ENCODE measurements around the gene CXCL16. TPM values are rescaled to one million over a fixed set of nuclear protein-coding genes. Genes with fewer than 3 reads are reported as not detected.

The CXCL16 gene
- total and polyA plus RNA-seq, 2 of the 13 experiments (the other 11 are each of a cell fraction or from before 2014, with no cell fraction given) = 9.4 to 101 TPM

- TF ChIP-seq DZIP1 (CRISPR knock-in tag; IDR thresholded peaks at IDR 0.05) = 0 out of 2 replicates have a peak, but pooled peaks have one; percentile 37
- peak; percentile 95 for TF ChIP-seq CSRNP1 (CRISPR knock-in tag; IDR thresholded peaks at IDR 0.05)
- no peak for TF ChIP-seq FLYWCH1 (CRISPR knock-in tag; IDR thresholded peaks at IDR 0.05)
- TF ChIP-seq MATR3 (CRISPR knock-in tag; IDR thresholded peaks at IDR 0.05) = no peak
- TF ChIP-seq SP140L (CRISPR knock-in tag; IDR thresholded peaks at IDR 0.05; ENCODE audit: borderline replicate concordance) = no peak
- TF ChIP-seq THAP11 (CRISPR knock-in tag; IDR thresholded peaks at IDR 0.05) = peak; percentile 79
- TF ChIP-seq GTF3A (CRISPR knock-in tag; conservative IDR thresholded peaks at IDR 0.05) = no peak
- TF ChIP-seq E2F5 (CRISPR knock-in tag; conservative IDR thresholded peaks at IDR 0.05) = no peak
- peak; percentile 95 for TF ChIP-seq BRCA1 (CRISPR knock-in tag; IDR thresholded peaks at IDR 0.05)
- no peak for TF ChIP-seq NCOA1 (CRISPR knock-in tag; IDR thresholded peaks at IDR 0.05)
- TF ChIP-seq TAF1 (CRISPR knock-in tag; IDR thresholded peaks at IDR 0.05) = peak; percentile 77; the same call in 1 of the 2 replicates
- 0 out of 2 replicates have a peak, but pooled peaks have one; percentile 38 for TF ChIP-seq ZBTB7B (CRISPR knock-in tag; IDR thresholded peaks at IDR 0.05)
- 0 out of 2 replicates have a peak, but pooled peaks have one; percentile 45 for TF ChIP-seq ZBTB49 (CRISPR knock-in tag; IDR thresholded peaks at IDR 0.05; ENCODE audit: borderline replicate concordance)
- TF ChIP-seq CREBL2 (CRISPR knock-in tag; IDR thresholded peaks at IDR 0.05; ENCODE audit: borderline replicate concordance) = no peak
- TF ChIP-seq CAMTA2 (CRISPR knock-in tag; IDR thresholded peaks at IDR 0.05; ENCODE audit: borderline replicate concordance) = no peak
- no peak for TF ChIP-seq CEBPB (IDR thresholded peaks at IDR 0.05; ENCODE audit: borderline replicate concordance, low read depth, low read length)
- TF ChIP-seq IRX3 (CRISPR knock-in tag; IDR thresholded peaks at IDR 0.05; ENCODE audit: borderline replicate concordance, low read depth) = 0 out of 2 replicates have a peak, but pooled peaks have one; percentile 53
- TF ChIP-seq THRA (CRISPR knock-in tag; IDR thresholded peaks at IDR 0.05; ENCODE audit: borderline replicate concordance) = peak; percentile 55; the same call in 1 of the 2 replicates
- TF ChIP-seq ZNF772 (CRISPR knock-in tag; IDR thresholded peaks at IDR 0.05) = peak; percentile 89
These were observed 31.9 kb upstream of the CXCL16 start, which contains the start of gene TM4SF5 (continued) for GRCh38 chr17:4771519-4772234.

Measured in HepG2 (cell line).